AG09319 (cell line): Measurements from ENCODE around the gene PRKAG2.

Experiments
- DNase-seq: peaks from one replicate; pipeline ENCODE4 v3.0.0-alpha.2; 2010; ENCODE audit warnings: low read depth; ENCODE audit errors: extremely low read depth
- TF ChIP-seq, protein P1 (sequence below): IDR thresholded peaks from 2 replicates; pipeline ENCODE4 v1.5.1; 2011; ENCODE audit warnings: low read depth, mild to moderate bottlenecking, inconsistent platforms, low read length, moderate library complexity

Gene PRKAG2

DNA sequence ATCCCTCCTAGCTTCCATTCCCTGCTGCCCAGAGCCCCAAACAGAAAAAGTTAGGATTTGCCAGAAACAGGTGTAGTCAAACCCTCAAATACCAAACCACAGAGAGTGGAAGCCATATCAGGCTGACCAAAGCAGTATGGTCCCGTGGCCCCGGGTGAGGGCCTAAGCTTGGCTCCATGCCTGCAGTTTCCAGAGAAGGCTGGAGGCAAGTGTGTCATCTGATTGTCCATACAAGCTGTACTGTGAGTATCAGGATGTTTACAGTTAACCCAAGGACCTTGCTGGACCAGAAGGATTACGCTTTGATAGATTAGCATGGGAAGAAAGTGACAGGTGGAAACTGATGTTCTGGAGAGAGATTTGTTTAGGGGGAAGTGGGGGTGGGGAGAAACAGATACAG is 96.3 kb downstream of the PRKAG2 start:
- no peak for DNase-seq
- TF ChIP-seq, protein P1, sequence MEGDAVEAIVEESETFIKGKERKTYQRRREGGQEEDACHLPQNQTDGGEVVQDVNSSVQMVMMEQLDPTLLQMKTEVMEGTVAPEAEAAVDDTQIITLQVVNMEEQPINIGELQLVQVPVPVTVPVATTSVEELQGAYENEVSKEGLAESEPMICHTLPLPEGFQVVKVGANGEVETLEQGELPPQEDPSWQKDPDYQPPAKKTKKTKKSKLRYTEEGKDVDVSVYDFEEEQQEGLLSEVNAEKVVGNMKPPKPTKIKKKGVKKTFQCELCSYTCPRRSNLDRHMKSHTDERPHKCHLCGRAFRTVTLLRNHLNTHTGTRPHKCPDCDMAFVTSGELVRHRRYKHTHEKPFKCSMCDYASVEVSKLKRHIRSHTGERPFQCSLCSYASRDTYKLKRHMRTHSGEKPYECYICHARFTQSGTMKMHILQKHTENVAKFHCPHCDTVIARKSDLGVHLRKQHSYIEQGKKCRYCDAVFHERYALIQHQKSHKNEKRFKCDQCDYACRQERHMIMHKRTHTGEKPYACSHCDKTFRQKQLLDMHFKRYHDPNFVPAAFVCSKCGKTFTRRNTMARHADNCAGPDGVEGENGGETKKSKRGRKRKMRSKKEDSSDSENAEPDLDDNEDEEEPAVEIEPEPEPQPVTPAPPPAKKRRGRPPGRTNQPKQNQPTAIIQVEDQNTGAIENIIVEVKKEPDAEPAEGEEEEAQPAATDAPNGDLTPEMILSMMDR = no peak

DNA sequence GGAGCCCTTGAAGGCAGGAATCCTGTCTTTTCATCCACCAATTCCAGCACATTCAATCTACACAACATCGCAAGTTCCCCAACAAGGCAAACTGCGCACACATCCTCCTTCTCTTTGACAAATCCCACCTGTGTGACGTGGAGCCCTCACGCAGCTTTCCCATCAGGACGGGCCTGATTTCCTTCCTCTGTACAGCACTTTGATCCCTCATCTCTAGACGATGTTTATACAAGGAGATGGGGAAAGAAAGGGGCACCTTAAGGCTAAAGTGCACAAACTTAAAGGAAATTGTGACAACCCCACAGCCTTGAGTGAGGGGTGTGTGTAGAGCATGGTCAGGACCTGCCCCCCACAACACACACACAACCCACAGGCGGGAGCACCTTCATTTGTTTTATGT is 97.2 kb downstream of the PRKAG2 start:
- no peak for DNase-seq
- TF ChIP-seq, protein P1 = no peak

DNA sequence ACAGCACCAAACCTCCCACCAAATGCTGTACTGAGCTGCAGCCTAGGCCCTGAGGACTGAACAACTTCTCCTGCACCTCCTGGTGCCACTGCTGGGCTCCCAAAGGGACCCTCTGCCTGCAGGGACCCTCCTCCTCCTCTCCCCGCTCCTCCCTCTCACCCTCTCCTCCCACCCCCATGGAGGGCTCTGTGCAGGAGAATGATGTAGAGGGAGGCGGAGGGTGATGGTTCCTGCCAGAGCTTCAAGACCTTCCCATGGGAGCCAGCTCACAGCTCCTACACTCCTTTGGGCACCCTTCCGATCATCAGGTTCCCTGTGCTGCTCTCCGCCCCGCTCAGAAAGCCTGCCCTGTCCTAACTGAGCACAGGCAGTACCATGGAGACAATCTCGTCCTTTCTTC is 97.7 kb downstream of the PRKAG2 start:
- TF ChIP-seq, protein P1 = no peak
- no peak for DNase-seq

DNA sequence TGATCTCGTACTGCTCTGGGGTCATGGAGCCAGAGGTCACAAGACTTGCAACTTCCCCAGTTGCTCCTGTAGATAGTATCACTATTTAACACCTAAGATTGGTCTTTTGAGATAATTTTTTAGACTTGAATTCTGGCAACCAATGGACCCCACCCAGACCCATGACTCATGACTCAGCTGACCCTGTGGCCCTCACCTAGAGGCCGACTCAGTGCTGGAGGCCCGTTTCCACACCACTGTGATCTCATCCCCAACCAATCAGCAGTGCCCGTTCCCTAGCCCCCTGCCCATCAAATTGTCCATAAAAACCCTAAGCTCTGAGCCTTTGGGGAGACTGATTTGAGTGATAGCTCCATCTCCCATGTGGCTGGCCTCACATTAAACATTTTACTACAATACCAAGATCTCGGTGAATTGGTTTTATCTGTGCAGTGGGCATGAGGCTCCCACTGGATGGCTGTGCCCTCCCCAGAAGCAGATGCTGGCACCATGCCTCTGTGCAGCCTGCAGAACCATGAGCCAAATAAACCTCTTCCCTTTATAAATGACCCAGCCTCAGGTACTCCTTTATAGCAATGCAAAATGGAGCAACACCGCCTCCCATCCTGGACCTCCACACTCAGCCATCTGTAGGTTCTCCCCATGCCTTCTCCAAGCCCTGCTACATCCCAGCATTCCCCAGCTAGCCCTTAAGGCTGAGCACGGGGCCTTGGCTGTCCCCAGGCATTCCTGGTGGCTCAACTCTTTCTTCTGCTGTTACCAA is 98.8 kb downstream of the PRKAG2 start:
- DNase-seq = no peak
- TF ChIP-seq, protein P1 = no peak

DNA sequence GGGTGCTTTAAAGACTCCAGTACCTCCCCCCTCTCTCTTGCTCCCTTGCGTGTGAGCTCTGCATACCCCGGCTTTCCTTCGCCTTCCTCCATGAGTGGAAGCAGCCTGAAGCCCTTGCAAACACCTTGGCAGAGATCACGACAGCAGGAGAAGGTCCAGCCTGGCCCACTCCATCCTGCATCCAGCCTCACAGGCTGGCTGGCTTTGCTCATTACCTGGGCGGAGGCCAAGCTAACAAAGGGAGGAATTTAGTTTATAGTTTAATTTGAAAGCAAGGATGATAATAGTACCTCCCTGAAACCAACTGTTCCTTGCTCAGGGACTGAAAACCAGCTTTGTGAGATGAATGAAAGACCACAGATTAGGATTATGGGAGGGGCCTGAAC is 99.4 kb downstream of the PRKAG2 start:
- no peak for DNase-seq
- TF ChIP-seq, protein P1 = no peak

DNA sequence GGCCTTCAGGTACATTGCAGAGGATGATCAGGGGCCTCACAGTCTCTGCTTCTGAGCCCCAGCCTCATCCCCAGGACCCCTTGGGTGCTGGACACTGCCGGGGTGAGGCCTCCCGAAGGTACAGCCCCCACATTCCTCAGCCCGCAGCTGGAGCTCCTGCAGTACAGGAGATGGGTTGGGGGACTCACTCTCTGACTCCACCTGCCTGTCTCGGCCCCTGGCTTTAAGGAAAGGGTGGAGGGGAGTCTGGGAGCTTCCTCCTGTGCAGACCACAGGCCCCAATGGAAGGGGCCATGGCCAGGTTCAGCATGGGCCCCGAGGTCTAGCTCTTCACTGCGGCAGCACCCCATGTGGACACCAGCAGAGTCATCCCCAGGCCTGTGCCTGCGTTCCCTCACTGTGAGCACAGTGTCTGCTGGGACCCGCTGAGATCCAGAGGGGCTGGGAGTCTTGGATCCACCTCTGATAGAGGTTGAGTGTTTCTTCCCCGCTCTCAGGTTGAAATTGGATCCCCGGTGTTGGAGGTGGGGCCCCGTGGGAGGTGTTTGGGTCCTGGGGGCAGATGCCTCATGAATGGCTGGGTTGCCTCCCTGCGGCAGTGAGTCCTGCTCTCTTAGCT is 99.9 kb downstream of the PRKAG2 start:
- TF ChIP-seq, protein P1 = no peak

DNA sequence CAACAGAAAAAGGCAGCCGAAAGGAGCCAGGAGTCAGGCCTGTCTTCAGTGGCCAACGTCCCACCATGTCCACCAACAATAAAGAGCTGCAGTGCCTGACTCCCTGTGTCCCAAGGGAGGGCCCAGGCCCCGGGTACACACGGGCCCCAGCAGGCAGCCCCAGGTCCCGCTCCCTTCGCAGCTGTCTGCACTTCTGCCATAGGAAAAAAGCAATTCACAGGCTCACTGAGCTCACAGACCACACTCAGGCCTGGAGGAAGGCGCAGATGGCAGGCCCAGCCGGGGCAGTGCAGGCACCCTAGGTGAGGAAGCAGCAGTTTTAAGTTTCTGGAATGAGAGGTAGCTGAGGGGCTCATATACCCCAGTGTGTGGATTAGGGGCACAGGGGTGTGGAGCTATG is 100.5 kb downstream of the PRKAG2 start:
- DNase-seq = no peak
- TF ChIP-seq, protein P1 = no peak

More for the DNA sequence above, 99.9 kb downstream of the PRKAG2 start:
- no peak for DNase-seq
